Pancreas (tissue), 10 donors: ENCODE measurements around the gene SERPINF2. TPM values are rescaled to one million over a fixed set of nuclear protein-coding genes. Genes with fewer than 3 reads are reported as not detected.
"Not testable (repeated sequence)": the region's sequence is repeated elsewhere in the genome, so short reads cannot be mapped to it uniquely, and the experiment has no call there.

Experiments
- ATAC-seq, 4 donors: fragments of 200-7000 bp; cut with Tn5 transposase; one replicate each; pipeline versions ENCODE4 v1.8.0 to v1.9.1; 2020; ENCODE audit warnings: mild to moderate bottlenecking in 4 of 4, moderate library complexity in 4 of 4
- DNase-seq, 6 donors: peaks; one replicate each; pipeline ENCODE4 v3.0.0-alpha.2; 2020
- FAIRE-seq: peaks from 2 replicates; lab custom pipeline; 2012; peaks lifted over from hg19 to GRCh38; lab: Jason Lieb, UNC
- H3K27ac ChIP-seq, 4 donors: fragments of 200-600 bp; sonication (generic); 1 replicate in 3 of 4; 2 replicates in 1 of 4; pipeline versions ENCODE4 v1.5.0 to v1.8.0; 2020
- H3K27me3 ChIP-seq, 4 donors: fragments of 200-600 bp; one replicate each; pipeline ENCODE4 v1.8.0; 2021
- H3K36me3 ChIP-seq, 3 donors: fragments of 200-600 bp; sonication (generic) in 1 of 3; one replicate each; pipeline versions ENCODE4 v1.5.0 to v1.8.0; 2020 to 2021
- H3K4me1 ChIP-seq, 3 donors: fragments of 200-600 bp; one replicate each; pipeline ENCODE4 v1.8.0; 2021
- H3K4me3 ChIP-seq, 4 donors: fragments of 200-600 bp; sonication (generic) in 2 of 4; one replicate each; pipeline versions ENCODE4 v1.5.0 to v1.8.0; 2020 to 2021
- H3K9me3 ChIP-seq, 4 donors: fragments of 200-600 bp; one replicate each; pipeline ENCODE4 v1.8.0; 2021
- CTCF ChIP-seq, 4 donors: fragments of 200-600 bp; sonication (generic) in 3 of 4; IDR thresholded peaks; one replicate each; pipeline versions ENCODE4 v1.5.0 to v1.8.0; 2021; ENCODE audit warnings: antibody characterized with exemption in 4 of 4
- WGBS, 2 donors: extraction: QIAGEN DNeasy Blood & Tissue Kit; methylation state at CpG; one replicate each; pipeline ENCODE4 v1.1.7; 2013; 5-methylcytosine and 5-hydroxymethylcytosine counted together
- intact Hi-C, 3 donors: fragments of 100-400 bp; cut with DNase I; formaldehyde crosslinking; loops; one replicate each; pipeline versions ENCODE4 v1.11.1 to v1.14.2; 2022
- polyA plus RNA-seq, 2 donors: library from polyadenylated mRNA; stranded (reverse); fragments of 200-250 nt; gene quantifications; one replicate each; pipeline ENCODE4 v1.2.3, GENCODE V29; 2013
- total RNA-seq, 6 donors: library from RNA; stranded (reverse); fragmentation: NEBNext Ultra II Directional in 4 of 6; extraction: Animal tissue kit (Norgen Biotek cat#: 25700) in 4 of 6; gene quantifications; one replicate each; pipeline versions ENCODE4 v1.2.1 to v1.2.4, GENCODE V29; 2021 to 2023
- donor health status: healthy with polysubstance abuse.
- donor health status: DM: no; HTN: no; CAD: no; lungs with moderate emphysema.
- donor health status: DM: no; HTN: no; CAD: no.
- donor health status: control.
- donor health status: control.
- donor health status: Bipolar disorder and iron deficiency.
- donor health status: DM: yes; HTN: yes; CAD: no.
- donor health status: DM: no; HTN: no; CAD: no.
- donor health status: DM: no; HTN: no; CAD: no.
- donor health status: DM: yes; HTN: yes; CAD: no.

SERPINF2 gene
- total and polyA plus RNA-seq, 8 donors: 1.4 to 8.8 (median 3.9) TPM

- no peak for DNase-seq
These were observed 39.6 kb upstream of the SERPINF2 start for GRCh38 chr17:1703063-1703462.

GRCh38 chr17:1705004-1705403, 37.7 kb upstream of the SERPINF2 start:
- no peak for TF ChIP-seq CTCF (IDR thresholded peaks at IDR 0.05)
- H3K9me3 ChIP-seq: no peaks in the 10 kb centered on the region
- no peak overlapping the region for H3K4me3 ChIP-seq
- no peak overlapping the region for H3K27ac ChIP-seq
- H3K36me3 ChIP-seq: no peaks in the 10 kb centered on the region
- ATAC-seq (no peak), FAIRE-seq (no peak), DNase-seq (no peak)
- 77 to 80% methylated on average over 7 of the region's 7 CpGs for WGBS, 2 donors
- intact Hi-C loops: no loop called here
- H3K4me1 ChIP-seq: no peaks in the 10 kb centered on the region
- no peaks in the 10 kb centered on the region for H3K27me3 ChIP-seq

More at GRCh38 chr17:1703063-1703462, 39.6 kb upstream of the SERPINF2 start:
- 50 to 63% methylated on average over 4 of the region's 4 CpGs for WGBS, 2 donors
- no peaks in the 10 kb centered on the region for H3K4me1 ChIP-seq
- H3K4me3 ChIP-seq: no peak overlapping the region
- ATAC-seq (no peak), FAIRE-seq (no peak)
- intact Hi-C loops: no loop called here
- no peaks in the 10 kb centered on the region for H3K36me3 ChIP-seq
- no peak for TF ChIP-seq CTCF (IDR thresholded peaks at IDR 0.05)
- no peak overlapping the region for H3K27ac ChIP-seq
- H3K27me3 ChIP-seq: no peaks in the 10 kb centered on the region
- no peaks in the 10 kb centered on the region for H3K9me3 ChIP-seq

GRCh38 chr17:1707107-1707506, 35.6 kb upstream of the SERPINF2 start:
- FAIRE-seq (no peak), ATAC-seq (no peak), DNase-seq (no peak)
- Histone ChIP-seq H3K27me3 (no peaks in the 10 kb centered on the region), H3K4me3 (no peak overlapping the region), H3K27ac (no peak overlapping the region), H3K9me3 (no peaks in the 10 kb centered on the region), H3K4me1 (peaks cover 0 to 4% (median 3%) of the 10 kb centered on the region in 3 donors), H3K36me3 (no peaks in the 10 kb centered on the region)
- WGBS, 2 donors: 87 to 92% methylated on average over 5 of the region's 5 CpGs
- no peak for TF ChIP-seq CTCF (IDR thresholded peaks at IDR 0.05)
- intact Hi-C loops: no loop called here

- intact Hi-C loops, H3K27ac ChIP-seq, H3K4me3 ChIP-seq, H3K36me3 ChIP-seq, H3K9me3 ChIP-seq, DNase-seq, ATAC-seq, FAIRE-seq, H3K27me3 ChIP-seq: not testable (repeated sequence)
- peaks cover 4 to 14% (median 9%) of the 10 kb centered on the region in 3 donors for H3K4me1 ChIP-seq
- 93 to 95% methylated on average over 10 of the region's 10 CpGs for WGBS, 2 donors
These were observed 33.8 kb upstream of the SERPINF2 start for GRCh38 chr17:1708791-1709346.

- peak overlapping the region; percentile 59 to 92 (median 70) for H3K4me3 ChIP-seq
- 13 to 17% methylated on average over 16 of the region's 16 CpGs for WGBS, 2 donors
- no peaks in the 10 kb centered on the region for H3K9me3 ChIP-seq
- TF ChIP-seq CTCF (IDR thresholded peaks at IDR 0.05): no peak
- H3K27ac ChIP-seq: no peak overlapping the region
- intact Hi-C loops: no loop called here
- no peaks in the 10 kb centered on the region for H3K27me3 ChIP-seq
- no peaks in the 10 kb centered on the region for H3K36me3 ChIP-seq
- ATAC-seq (peak in 2 of 4 donors; percentile 0 to 7), FAIRE-seq (no peak), DNase-seq (peak in 1 of 6 donors; percentile 29)
- peaks cover 10 to 18% (median 13%) of the 10 kb centered on the region in 3 donors for H3K4me1 ChIP-seq
These were observed 33.2 kb upstream of the SERPINF2 start for GRCh38 chr17:1709403-1709951.
